K562 (cell line): ENCODE data around the gene ENTPD5. TPM values are rescaled to one million over a fixed set of nuclear protein-coding genes. Genes with fewer than 3 reads are reported as not detected.

Source experiments
- ATAC-seq: fragments of 200-7000 bp; cut with Tn5 transposase; 3 replicates; pipeline ENCODE4 v1.9.1; 2020; ENCODE audit warnings: moderate library complexity
- BruUV-seq: library from RNA; stranded (reverse); fragments of 400-500 nt; replicated peaks from 2 replicates; lab custom pipeline; 2021; lab: Mats Ljungman, UMichigan
- CTCF ChIA-PET: fragments of 300-600 bp; formaldehyde crosslinking; extraction: SDS; loops from one replicate; lab custom pipeline; 2021; ENCODE audit warnings: low intra/inter-chr PET ratio; lab: Yijun Ruan, JAX
- POLR2A ChIA-PET: fragments of 300-600, 350-650 bp; sonication (Branson Sonifier 250); formaldehyde crosslinking; extraction: SDS; loops from one replicate; lab custom pipeline; 2021; ENCODE audit warnings: antibody characterized with exemption, inconsistent platforms; lab: Yijun Ruan, JAX
- DNase-seq, 4 experiments: peaks; one replicate each; pipeline versions ENCODE4 v3.0.0 to v3.0.0-alpha.2; 2011 to 2018; ENCODE audit warnings: low spot score in 3 of 4, mixed read lengths in 3 of 4; ENCODE audit errors: extremely low read depth in 1 of 4
- FAIRE-seq: peaks from 2 replicates; lab custom pipeline; 2011; peaks lifted over from hg19 to GRCh38; lab: Jason Lieb, UNC
- H2AFZ ChIP-seq: 2 replicates; pipeline ENCODE4 v1.6.0; 2011; ENCODE audit warnings: low read depth, low read length, control low read depth, inconsistent platforms
- H3K27ac ChIP-seq: fragments of 200-600 bp; 3 replicates; pipeline ENCODE4 v1.8.0; 2011; ENCODE audit warnings: low read depth, mild to moderate bottlenecking, control low read depth, inconsistent platforms, low read length, moderate library complexity, mixed read lengths; ENCODE audit errors: extremely low read depth
- H3K27me3 ChIP-seq, 2 experiments: fragments of 300-600 bp in 1 of 2; 2 replicates in 1 of 2; 3 replicates in 1 of 2; pipeline versions ENCODE4 v1.6.0 to v1.8.0; 2011; ENCODE audit warnings: inconsistent platforms in 2 of 2, low read length in 2 of 2, mild to moderate bottlenecking in 1 of 2, mixed read lengths in 1 of 2, moderate library complexity in 1 of 2; ENCODE audit not compliant: control insufficient read depth in 2 of 2, insufficient read depth in 2 of 2
- H3K36me3 ChIP-seq: fragments of 300-600 bp; 3 replicates; pipeline ENCODE4 v1.8.0; 2011; ENCODE audit warnings: mild to moderate bottlenecking, low read length, inconsistent platforms; ENCODE audit not compliant: control insufficient read depth, insufficient read depth
- H3K4me1 ChIP-seq, 2 experiments: fragments of 200-600 bp in 1 of 2; replicated peaks in 1 of 2; 2 replicates in 1 of 2; 3 replicates in 1 of 2; pipeline versions ENCODE4 v1.5.1 to v1.8.0; 2011; ENCODE audit warnings: inconsistent platforms in 2 of 2, low read length in 2 of 2, mild to moderate bottlenecking in 1 of 2, mixed read lengths in 1 of 2, moderate library complexity in 1 of 2; ENCODE audit not compliant: control insufficient read depth in 2 of 2, insufficient read depth in 2 of 2
- H3K4me2 ChIP-seq: 2 replicates; pipeline ENCODE4 v1.6.1; 2011; ENCODE audit warnings: low read length, control low read depth, inconsistent platforms, mixed read lengths; ENCODE audit not compliant: insufficient read depth
- H3K4me3 ChIP-seq: fragments of 200-600 bp; sonication (generic), shearing (Covaris generic); 2 replicates; pipeline ENCODE4 v1.5.1; 2016; ENCODE audit warnings: control low read depth, inconsistent platforms
- H3K79me2 ChIP-seq: fragments of 200-600 bp; 3 replicates; pipeline ENCODE4 v1.8.0; 2011; ENCODE audit warnings: low read length, inconsistent platforms; ENCODE audit not compliant: control insufficient read depth, insufficient read depth
- H3K9ac ChIP-seq, 2 experiments: 2 replicates each; pipeline versions ENCODE4 v1.6.0 to v1.6.1; 2011; ENCODE audit warnings: low read depth in 2 of 2, low read length in 2 of 2, control low read depth in 1 of 2, inconsistent platforms in 1 of 2, mild to moderate bottlenecking in 1 of 2, mixed read lengths in 1 of 2; ENCODE audit not compliant: insufficient read depth in 1 of 2
- H3K9me1 ChIP-seq: one replicate; pipeline ENCODE4 v1.6.0; 2011; ENCODE audit warnings: inconsistent platforms, mild to moderate bottlenecking, low read length, moderate library complexity; ENCODE audit not compliant: control insufficient read depth, insufficient read depth
- H3K9me3 ChIP-seq: replicated peaks from 2 replicates; pipeline ENCODE4 v1.5.1; 2011; ENCODE audit warnings: low read depth, low read length, inconsistent platforms; ENCODE audit not compliant: control insufficient read depth, insufficient read depth
- H4K20me1 ChIP-seq: replicated peaks from 2 replicates; pipeline ENCODE4 v1.6.1; 2011; ENCODE audit warnings: low read length, inconsistent platforms, mixed read lengths; ENCODE audit not compliant: control insufficient read depth, insufficient read depth
- EGR1 ChIP-seq: fragments of 450-650 bp; conservative IDR thresholded peaks from 2 replicates; pipeline ENCODE4 v1.6.1; 2017; ENCODE audit warnings: mild to moderate bottlenecking
- TCF3 ChIP-seq: sonication (generic); formaldehyde crosslinking; IDR thresholded peaks from 2 replicates; pipeline ENCODE4 v1.4.0; 2020; ENCODE audit warnings: mild to moderate bottlenecking, missing genetic modification reagents
- WGBS: fragments of 100-300 bp; shearing (Covaris generic); methylation state at CpG from one replicate; pipeline ENCODE4 v1.1.6; 2016; ENCODE audit warnings: low coverage, mixed read lengths; ENCODE audit not compliant: insufficient coverage; ENCODE audit errors: missing lambda C conversion rate; 5-methylcytosine and 5-hydroxymethylcytosine counted together
- in situ Hi-C: fragments of 300-500 bp; cut with MboI; formaldehyde crosslinking; loops from 4 replicates; pipeline ENCODE4 v1.15.0; 2018; ENCODE audit warnings: inconsistent platforms, mixed read lengths
- intact Hi-C: fragments of 100-400 bp; cut with micrococcal nuclease; formaldehyde crosslinking; loops from 2 replicates; pipeline ENCODE4 v1.14.2; 2022
- polyA plus RNA-seq, 8 experiments: library from polyadenylated mRNA; depleted of rRNA in 4 of 8; stranded (reverse) in 5 of 8; unstranded in 3 of 8; fragments of >200 nt; fragmentation: Nextera tagmentation in 2 of 8; fragmentation: Illumina TruSeq in 1 of 8; extraction: Ambion mirVana in 2 of 8; extraction: Trizol in 1 of 8; gene quantifications; 2 replicates each; pipeline versions ENCODE4 v1.2.1 to v1.2.3, GENCODE V29; 2011 to 2014; ENCODE audit warnings: inconsistent platforms in 1 of 8, missing spikeins in 1 of 8
- total RNA-seq, 7 experiments: library from RNA; depleted of rRNA in 6 of 7; stranded (reverse); fragments of >200 nt in 6 of 7; fragmentation: Illumina TruSeq in 2 of 7; extraction: Trizol in 2 of 7; gene quantifications; 2 replicates each; pipeline versions ENCODE4 v1.2.1 to v1.2.3, GENCODE V29; 2011 to 2021; ENCODE audit warnings: low replicate concordance in 1 of 7
- TF ChIP-seq, protein P1 (sequence below), 2 experiments: fragments of 450-650 bp in 1 of 2; sonication (generic) in 1 of 2; formaldehyde crosslinking; conservative IDR thresholded peaks; 2 replicates each; pipeline versions ENCODE4 v1.4.0 to v1.8.1; 2020 to 2022; ENCODE audit warnings: mild to moderate bottlenecking in 1 of 2, missing genetic modification reagents in 1 of 2
- TF ChIP-seq, protein P2 (sequence below): fragments of 150-350 bp; conservative IDR thresholded peaks from 2 replicates; pipeline ENCODE4 v1.6.1; 2014; ENCODE audit warnings: low read length
- TF ChIP-seq, protein P3 (sequence below): fragments of 250-450 bp; sonication (Bioruptor Pico); IDR thresholded peaks from 2 replicates; pipeline ENCODE4 v1.5.1; 2021; ENCODE audit warnings: mild to moderate bottlenecking

ENTPD5 gene
- total and polyA plus RNA-seq, 9 of the 15 experiments (the other 6 are each of a cell fraction or from before 2014, with no cell fraction given) = 2.7 to 15.3 (median 10.3) TPM

DNA sequence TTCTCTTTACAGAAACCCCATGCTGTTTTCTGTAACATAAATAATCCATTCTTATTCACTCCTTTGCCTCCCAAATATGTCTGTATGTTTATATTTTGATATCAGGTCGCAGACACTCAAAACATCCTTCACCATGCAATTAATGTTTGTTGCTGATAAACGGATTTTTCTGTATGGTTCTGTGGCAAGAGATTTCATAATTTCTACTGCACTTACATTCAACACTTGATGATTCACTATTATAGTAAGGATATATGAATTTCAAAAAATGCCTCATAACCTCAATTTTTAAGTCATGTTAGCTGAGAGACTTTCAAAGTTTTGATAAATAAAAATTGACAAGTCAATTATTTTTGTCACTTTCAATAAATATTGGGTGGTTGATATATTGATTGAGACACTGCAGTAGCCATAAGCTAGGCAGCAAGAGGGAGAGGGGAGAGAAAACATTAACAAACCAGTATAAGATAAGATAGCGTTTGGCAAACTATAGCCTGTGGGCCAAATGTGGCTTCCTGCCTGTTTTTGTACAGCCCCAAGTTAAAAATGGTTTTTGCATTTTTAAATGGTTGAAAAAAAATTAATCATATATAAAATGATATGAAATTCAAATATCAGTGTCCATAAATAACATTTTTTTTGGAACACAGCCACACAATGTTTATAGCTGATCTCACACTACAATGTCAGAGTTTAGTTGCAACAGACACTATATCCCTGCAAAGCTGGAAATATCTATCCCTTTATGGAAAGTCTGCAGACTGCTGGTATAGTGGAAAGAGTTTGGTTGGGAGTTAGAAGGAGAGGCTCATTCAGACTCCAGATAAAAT lies 46.9 kb upstream of the ENTPD5 start:
- H2AFZ ChIP-seq = no peak overlapping the region
- H3K4me3 ChIP-seq = no peak overlapping the region
- peaks cover 0 to 7% of the 10 kb centered on the region in 2 experiments; a peak in 2 of 5 replicates for H3K4me1 ChIP-seq
- H3K9me1 ChIP-seq = no peaks in the 10 kb centered on the region
- DNase-seq (no peak), FAIRE-seq (no peak), ATAC-seq (no peak)
- H4K20me1 ChIP-seq = no peaks in the 10 kb centered on the region
- H3K27me3 ChIP-seq = no peaks in the 10 kb centered on the region
- H3K79me2 ChIP-seq = no peaks in the 10 kb centered on the region
- TF ChIP-seq, protein P1, sequence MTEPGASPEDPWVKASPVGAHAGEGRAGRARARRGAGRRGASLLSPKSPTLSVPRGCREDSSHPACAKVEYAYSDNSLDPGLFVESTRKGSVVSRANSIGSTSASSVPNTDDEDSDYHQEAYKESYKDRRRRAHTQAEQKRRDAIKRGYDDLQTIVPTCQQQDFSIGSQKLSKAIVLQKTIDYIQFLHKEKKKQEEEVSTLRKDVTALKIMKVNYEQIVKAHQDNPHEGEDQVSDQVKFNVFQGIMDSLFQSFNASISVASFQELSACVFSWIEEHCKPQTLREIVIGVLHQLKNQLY (CRISPR knock-in tag; conservative IDR thresholded peaks at IDR 0.05) = no peak
- TF ChIP-seq, protein P2, sequence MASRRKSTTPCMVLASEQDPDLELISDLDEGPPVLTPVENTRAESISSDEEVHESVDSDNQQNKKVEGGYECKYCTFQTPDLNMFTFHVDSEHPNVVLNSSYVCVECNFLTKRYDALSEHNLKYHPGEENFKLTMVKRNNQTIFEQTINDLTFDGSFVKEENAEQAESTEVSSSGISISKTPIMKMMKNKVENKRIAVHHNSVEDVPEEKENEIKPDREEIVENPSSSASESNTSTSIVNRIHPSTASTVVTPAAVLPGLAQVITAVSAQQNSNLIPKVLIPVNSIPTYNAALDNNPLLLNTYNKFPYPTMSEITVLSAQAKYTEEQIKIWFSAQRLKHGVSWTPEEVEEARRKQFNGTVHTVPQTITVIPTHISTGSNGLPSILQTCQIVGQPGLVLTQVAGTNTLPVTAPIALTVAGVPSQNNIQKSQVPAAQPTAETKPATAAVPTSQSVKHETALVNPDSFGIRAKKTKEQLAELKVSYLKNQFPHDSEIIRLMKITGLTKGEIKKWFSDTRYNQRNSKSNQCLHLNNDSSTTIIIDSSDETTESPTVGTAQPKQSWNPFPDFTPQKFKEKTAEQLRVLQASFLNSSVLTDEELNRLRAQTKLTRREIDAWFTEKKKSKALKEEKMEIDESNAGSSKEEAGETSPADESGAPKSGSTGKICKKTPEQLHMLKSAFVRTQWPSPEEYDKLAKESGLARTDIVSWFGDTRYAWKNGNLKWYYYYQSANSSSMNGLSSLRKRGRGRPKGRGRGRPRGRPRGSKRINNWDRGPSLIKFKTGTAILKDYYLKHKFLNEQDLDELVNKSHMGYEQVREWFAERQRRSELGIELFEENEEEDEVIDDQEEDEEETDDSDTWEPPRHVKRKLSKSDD = no peak
- TF ChIP-seq, protein P3, sequence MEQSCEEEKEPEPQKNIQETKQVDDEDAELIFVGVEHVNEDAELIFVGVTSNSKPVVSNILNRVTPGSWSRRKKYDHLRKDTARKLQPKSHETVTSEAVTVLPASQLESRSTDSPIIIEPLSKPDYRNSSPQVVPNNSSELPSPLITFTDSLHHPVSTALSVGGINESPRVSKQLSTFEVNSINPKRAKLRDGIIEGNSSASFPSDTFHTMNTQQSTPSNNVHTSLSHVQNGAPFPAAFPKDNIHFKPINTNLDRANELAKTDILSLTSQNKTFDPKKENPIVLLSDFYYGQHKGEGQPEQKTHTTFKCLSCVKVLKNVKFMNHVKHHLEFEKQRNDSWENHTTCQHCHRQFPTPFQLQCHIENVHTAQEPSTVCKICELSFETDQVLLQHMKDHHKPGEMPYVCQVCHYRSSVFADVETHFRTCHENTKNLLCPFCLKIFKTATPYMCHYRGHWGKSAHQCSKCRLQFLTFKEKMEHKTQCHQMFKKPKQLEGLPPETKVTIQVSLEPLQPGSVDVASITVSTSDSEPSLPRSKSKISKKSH (CRISPR knock-in tag) = no peak
- TF ChIP-seq EGR1 (no peak), TCF3 (CRISPR knock-in tag) (0 out of 2 replicates have a peak, but pooled peaks have one; percentile 8)
- no peak overlapping the region for H3K9ac ChIP-seq
- intact Hi-C loops (no loop called here), in situ Hi-C loops (no loop called here)
- no peak overlapping the region for H3K27ac ChIP-seq
- no TSS peak for BruUV-seq
- POLR2A ChIA-PET = interaction anchor here (1.5 kb wide), 1 partner anchor 16 kb away, joined by 5 read pairs; no protein-coding TSS in a partner anchor
- H3K36me3 ChIP-seq = no peaks in the 10 kb centered on the region
- H3K4me2 ChIP-seq = no peak overlapping the region
- no peaks in the 10 kb centered on the region for H3K9me3 ChIP-seq
- CTCF ChIA-PET = no interaction called here
- WGBS = 10% methylated on average over 3 of the region's 3 CpGs
